ENCODE data around the gene PDZK1IP1. TPM values are rescaled to one million over a fixed set of nuclear protein-coding genes. Genes with fewer than 3 reads are reported as not detected.

The PDZK1IP1 gene
- total RNA-seq (2012; rRNA removed) (not detected in 2 replicates), polyA plus RNA-seq (2012; rRNA removed) (not detected in 2 replicates), Bru-seq, nascent RNA (not detected), BruChase-seq, experiment 1, labeled RNA remaining after a 6-hour chase (not detected), BruChase-seq, experiment 2, labeled RNA remaining after a 2-hour chase (not detected)
- not detected in 2 replicates for polyA plus RNA-seq (2012; cell fraction: cytosol; rRNA removed)
- not detected in 2 replicates for polyA plus RNA-seq (2012; cell fraction: nucleus; rRNA removed; ENCODE audit: low replicate concordance)
- long read RNA-seq: 0 reads

DNA sequence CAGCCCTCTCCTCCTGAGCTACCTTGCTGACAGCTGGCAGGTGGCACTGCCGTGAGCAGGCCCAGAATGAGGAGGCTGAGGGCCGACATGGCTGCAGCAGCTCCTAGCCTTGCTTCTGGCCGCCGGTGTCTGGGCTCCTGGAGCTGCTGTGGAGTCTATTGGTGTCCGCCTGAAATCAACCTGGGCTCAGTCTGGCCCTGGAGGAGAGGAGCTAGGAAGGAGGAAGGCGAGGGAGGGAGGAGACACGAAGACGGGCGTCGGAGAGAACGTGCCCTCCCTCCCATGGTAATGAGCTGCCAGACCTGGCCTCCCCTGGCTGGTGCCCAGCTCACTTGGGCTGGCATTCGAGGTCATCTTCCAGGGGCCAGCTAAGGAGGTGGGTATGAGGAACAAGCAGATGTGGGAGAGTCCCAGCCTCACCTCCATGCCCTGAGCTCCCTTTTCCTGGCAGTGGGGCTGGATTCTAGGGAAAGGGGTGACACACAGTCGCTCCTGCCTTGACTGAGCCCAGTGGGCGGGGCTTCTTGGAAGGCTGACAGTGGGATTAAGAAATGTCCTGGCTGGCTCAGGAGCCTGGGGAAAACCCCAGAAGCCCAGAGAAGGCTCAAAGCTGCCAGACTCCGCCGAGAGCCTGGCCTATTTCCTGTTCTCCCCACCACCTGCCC, at the start of gene PDZK1IP1:
TSS of gene PDZK1IP1 (minus strand) at position 193 of the 665 bp plus-strand sequence. CDS start at position 89, 104 bp downstream.
- peaks cover 2% of the 10 kb centered on the region; the same call in 1 of the 2 replicates for H3K4me1 ChIP-seq (ENCODE audit: control insufficient read depth, insufficient read depth, low read length)
- DNase-seq: peak; percentile 67
- H3K4me2 ChIP-seq (ENCODE audit: low read depth, low read length): no peak within 1 kb of the TSS
- H3K23ac ChIP-seq (ENCODE audit: low read depth, low read length): no peak within 1 kb of the TSS
- H3K18ac ChIP-seq (ENCODE audit: low read depth, low read length): no peak within 1 kb of the TSS
- no peak within 1 kb of the TSS for H4K8ac ChIP-seq (ENCODE audit: low read depth in 2 of 2, low read length in 2 of 2)
- H3K9me3 ChIP-seq (ENCODE audit: control insufficient read depth, insufficient read depth, low read length): no peaks in the 10 kb centered on the region
- POLR2A ChIA-PET (ENCODE audit: unreplicated experiment): no interaction called here
- no peak within 1 kb of the TSS for H3K4ac ChIP-seq (ENCODE audit: low read depth, low read length)
- H3K14ac ChIP-seq (replicated peaks; ENCODE audit: low read depth, low read length): no peak within 1 kb of the TSS
- H4K20me1 ChIP-seq (ENCODE audit: insufficient read depth, low read length): no peaks in the 10 kb centered on the region; the same call in 1 of the 2 replicates
- no peak within 1 kb of the TSS for H3K9ac ChIP-seq (ENCODE audit: low read depth, low read length)
- H3K27ac ChIP-seq (ENCODE audit: insufficient read depth, low read length): no peak within 1 kb of the TSS
- peak within 1 kb of the TSS; percentile 26 for H2AFZ ChIP-seq (replicated peaks; ENCODE audit: low read length, poor library complexity)
- H3K36me3 ChIP-seq (ENCODE audit: control insufficient read depth, insufficient read depth, low read length): no peaks in the 10 kb centered on the region
- H2AK9ac ChIP-seq (replicated peaks; ENCODE audit: low read depth, low read length, poor library complexity): no peak within 1 kb of the TSS
- dilution Hi-C loops (cut with HindIII; ENCODE audit: low sequenced_read_pairs, unreplicated experiment): no loop called here
- CTCF ChIA-PET: interaction anchor here (0.6 to 2.6 kb wide), 3 partner anchors 11 to 136 kb away, joined by 3 to 8 read pairs (median 3); no protein-coding TSS in a partner anchor
- no peak within 1 kb of the TSS for H3K56ac ChIP-seq (ENCODE audit: extremely low read depth, insufficient read depth, low read length)
- BruUV-seq (replicated peaks): no TSS peak
- no peak within 1 kb of the TSS for H2BK120ac ChIP-seq (ENCODE audit: low read depth, low read length)
- no peak within 1 kb of the TSS; the same call in 1 of the 2 replicates for H4K91ac ChIP-seq (ENCODE audit: insufficient read depth, low read depth, low read length)
- H3K9me1 ChIP-seq (ENCODE audit: insufficient read depth, low read length): no peaks in the 10 kb centered on the region
- H3K27me3 ChIP-seq (ENCODE audit: control insufficient read depth, insufficient read depth, low read length): peaks cover 6% of the 10 kb centered on the region
- in situ Hi-C loops (cut with MboI; ENCODE audit: low sequenced_read_pairs): loop anchor here (10.0 kb wide), 1 partner anchor 525 kb away; no protein-coding TSS in a partner anchor
- H2AK5ac ChIP-seq (ENCODE audit: low read depth, low read length): no peak within 1 kb of the TSS; the same call in 1 of the 2 replicates
- TF ChIP-seq MAZ (IDR thresholded peaks at IDR 0.05; ENCODE audit: borderline replicate concordance, low read depth, low read length): peak; percentile 14; the same call in 1 of the 2 replicates
- peak; percentile 37; the same call in 1 of the 2 replicates for TF ChIP-seq CEBPB (IDR thresholded peaks at IDR 0.05; ENCODE audit: low read depth, low read length)
- TF ChIP-seq MXI1 (IDR thresholded peaks at IDR 0.05; ENCODE audit: borderline replicate concordance, low read depth, low read length): no peak
- TF ChIP-seq CTCF (conservative IDR thresholded peaks at IDR 0.05; ENCODE audit: low read depth, low read length): no peak
- peak; percentile 19 for ATAC-seq (ENCODE audit: low read depth)
- H4K5ac ChIP-seq (ENCODE audit: low read depth, low read length): no peak within 1 kb of the TSS
- H3K79me1 ChIP-seq (ENCODE audit: low read depth in 1 of 2, low read length in 2 of 2): no peaks in the 10 kb centered on the region
- WGBS, 2 experiments (ENCODE audit: extremely low coverage in 2 of 2, insufficient read length in 1 of 2): 10% methylated on average over 2 of the region's 16 CpGs; no CpG with 5 or more reads in 1 of the 2 experiments
- no peak within 1 kb of the TSS for H2BK5ac ChIP-seq (ENCODE audit: low read depth, low read length, poor library complexity, severe bottlenecking)
- H2BK15ac ChIP-seq (ENCODE audit: low read depth, low read length): no peak within 1 kb of the TSS
- H3K4me3 ChIP-seq (ENCODE audit: insufficient read depth, low read depth, low read length): no peak within 1 kb of the TSS
- no peak within 1 kb of the TSS for H2BK20ac ChIP-seq (ENCODE audit: low read depth, low read length)
- intact Hi-C loops (cut with micrococcal nuclease): loop anchor here (5.0 kb wide), 5 partner anchors 122 to 537 kb away; partner anchors contain the start of genes CMPK1 and STIL
